ENCODE measurements around the gene CCNL1. TPM values are rescaled to one million over a fixed set of nuclear protein-coding genes. Genes with fewer than 3 reads are reported as not detected.

Gene CCNL1
- polyA plus RNA-seq, 1 donor (not counting 4 experiments of a cell fraction or from before 2014, with no cell fraction given): 136 TPM

DNA sequence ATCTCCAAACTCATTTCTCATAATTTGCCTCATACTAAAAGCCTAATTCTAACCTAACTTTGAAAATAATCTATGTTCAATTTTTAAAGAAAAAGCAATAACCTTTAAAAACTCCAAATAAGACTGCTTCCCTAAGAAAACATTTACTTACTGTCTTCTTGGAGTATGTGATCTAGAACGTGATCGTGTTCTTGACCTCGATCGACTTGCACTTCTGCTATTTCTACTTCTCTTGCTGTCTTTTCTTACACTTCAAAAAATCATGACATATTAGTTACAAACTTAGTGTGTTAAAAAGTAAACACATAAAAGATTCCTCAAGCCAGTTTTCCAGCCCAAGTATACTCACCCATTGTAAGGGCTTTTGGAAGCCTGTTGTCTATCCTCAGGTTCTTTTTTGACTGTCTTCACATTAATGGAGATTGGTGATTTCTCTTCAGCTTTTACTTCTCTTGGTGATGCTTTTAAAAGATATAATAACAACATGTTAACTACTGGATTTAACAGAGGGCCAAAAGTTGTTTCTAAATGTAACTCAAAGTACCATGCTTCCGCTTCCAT, 10.7 kb downstream of the CCNL1 start:
- H4K20me1 ChIP-seq (ENCODE audit: control insufficient read depth, extremely low read depth, insufficient read depth, low read length): peaks cover 4% of the 10 kb centered on the region
- no peak overlapping the region for H3K4me3 ChIP-seq (ENCODE audit: control insufficient read depth in 2 of 3, extremely low read depth in 1 of 3, insufficient read depth in 2 of 3, low read depth in 1 of 3, low read length in 3 of 3)
- peaks cover 5% of the 10 kb centered on the region for H3K4me1 ChIP-seq (ENCODE audit: control insufficient read depth, extremely low read depth, insufficient read depth, low read length)
- dilution Hi-C loops (cut with MboI; ENCODE audit: extremely low pct_ligation_motif_present, low sequenced_read_pairs): no loop called here
- H3K4me2 ChIP-seq (ENCODE audit: control insufficient read depth, extremely low read depth, insufficient read depth, low read depth, low read length): no peak overlapping the region
- no peaks in the 10 kb centered on the region for H3K9me3 ChIP-seq (ENCODE audit: control insufficient read depth, low read depth, low read length)
- DNase-seq (ENCODE audit: low read depth, low spot score) (no peak), FAIRE-seq (no peak)
- TF ChIP-seq, protein P1, sequence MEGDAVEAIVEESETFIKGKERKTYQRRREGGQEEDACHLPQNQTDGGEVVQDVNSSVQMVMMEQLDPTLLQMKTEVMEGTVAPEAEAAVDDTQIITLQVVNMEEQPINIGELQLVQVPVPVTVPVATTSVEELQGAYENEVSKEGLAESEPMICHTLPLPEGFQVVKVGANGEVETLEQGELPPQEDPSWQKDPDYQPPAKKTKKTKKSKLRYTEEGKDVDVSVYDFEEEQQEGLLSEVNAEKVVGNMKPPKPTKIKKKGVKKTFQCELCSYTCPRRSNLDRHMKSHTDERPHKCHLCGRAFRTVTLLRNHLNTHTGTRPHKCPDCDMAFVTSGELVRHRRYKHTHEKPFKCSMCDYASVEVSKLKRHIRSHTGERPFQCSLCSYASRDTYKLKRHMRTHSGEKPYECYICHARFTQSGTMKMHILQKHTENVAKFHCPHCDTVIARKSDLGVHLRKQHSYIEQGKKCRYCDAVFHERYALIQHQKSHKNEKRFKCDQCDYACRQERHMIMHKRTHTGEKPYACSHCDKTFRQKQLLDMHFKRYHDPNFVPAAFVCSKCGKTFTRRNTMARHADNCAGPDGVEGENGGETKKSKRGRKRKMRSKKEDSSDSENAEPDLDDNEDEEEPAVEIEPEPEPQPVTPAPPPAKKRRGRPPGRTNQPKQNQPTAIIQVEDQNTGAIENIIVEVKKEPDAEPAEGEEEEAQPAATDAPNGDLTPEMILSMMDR (optimal IDR thresholded peaks at IDR 0.05 in 1 of 3, IDR thresholded peaks at IDR 0.05 in 1 of 3, conservative IDR thresholded peaks at IDR 0.05 in 1 of 3; ENCODE audit: extremely low read depth in 1 of 3, insufficient read depth in 2 of 3, low read length in 3 of 3): no peak
- no peak for TF ChIP-seq EZH2 (IDR thresholded peaks at IDR 0.05; ENCODE audit: low read length)
- no peak overlapping the region for H3K9ac ChIP-seq (ENCODE audit: control insufficient read depth, extremely low read depth, insufficient read depth, low read length)
- H3K27ac ChIP-seq (ENCODE audit: control insufficient read depth, insufficient read depth, low read length): no peak overlapping the region
- H3K36me3 ChIP-seq (ENCODE audit: control insufficient read depth in 2 of 2, extremely low read depth in 1 of 2, insufficient read depth in 2 of 2, low read length in 2 of 2): peaks cover 26 to 55% of the 10 kb centered on the region in 2 experiments
- H3K9me1 ChIP-seq (ENCODE audit: control insufficient read depth, extremely low read depth, insufficient read depth, low read length): no peaks in the 10 kb centered on the region
- H3K27me3 ChIP-seq (ENCODE audit: control insufficient read depth, extremely low read depth, insufficient read depth, low read length): no peaks in the 10 kb centered on the region
- H3K79me2 ChIP-seq (ENCODE audit: control insufficient read depth, insufficient read depth, low read length): peaks cover 20% of the 10 kb centered on the region
- H2AFZ ChIP-seq (ENCODE audit: control insufficient read depth, low read length): no peak overlapping the region

DNA sequence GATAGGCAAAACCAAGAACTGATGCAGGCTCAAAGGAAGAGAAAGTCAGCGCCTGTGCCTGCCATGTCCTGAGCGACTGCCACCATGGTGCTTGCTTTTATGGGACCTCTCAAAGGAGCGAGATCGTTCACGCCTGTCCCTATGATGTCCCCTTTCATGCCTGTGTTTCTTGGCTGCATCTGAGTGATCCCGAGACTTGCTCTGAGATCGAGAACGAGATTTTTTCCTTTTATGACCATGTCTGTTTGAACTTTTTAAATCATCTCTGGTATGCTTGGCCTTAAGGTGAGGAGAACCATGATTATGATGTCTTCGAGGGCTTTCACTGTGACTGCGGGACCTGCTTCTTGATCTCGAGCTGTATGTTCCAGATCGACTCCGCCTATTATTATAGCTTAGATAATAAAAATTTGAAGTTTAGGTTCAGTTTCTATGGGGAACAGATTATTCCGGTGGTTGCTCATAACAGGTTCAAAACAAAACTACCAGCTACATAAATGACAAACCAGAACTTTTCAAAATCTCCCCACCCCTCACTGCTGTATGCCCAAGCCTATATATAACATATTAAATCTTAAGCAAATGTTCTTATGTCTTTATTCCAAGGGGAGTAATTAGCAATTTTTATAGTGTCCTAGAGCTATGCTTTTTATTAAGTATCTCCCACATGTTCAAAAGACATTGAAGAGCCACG, 11.6 kb downstream of the CCNL1 start:
- dilution Hi-C loops (cut with MboI; ENCODE audit: extremely low pct_ligation_motif_present, low sequenced_read_pairs): no loop called here
- DNase-seq (ENCODE audit: low read depth, low spot score) (no peak), FAIRE-seq (no peak)
- H3K9me3 ChIP-seq (ENCODE audit: control insufficient read depth, low read depth, low read length): no peaks in the 10 kb centered on the region
- TF ChIP-seq EZH2 (IDR thresholded peaks at IDR 0.05; ENCODE audit: low read length): no peak
- TF ChIP-seq, protein P1 (optimal IDR thresholded peaks at IDR 0.05 in 1 of 3, IDR thresholded peaks at IDR 0.05 in 1 of 3, conservative IDR thresholded peaks at IDR 0.05 in 1 of 3; ENCODE audit: extremely low read depth in 1 of 3, insufficient read depth in 2 of 3, low read length in 3 of 3): no peak
- peaks cover 5% of the 10 kb centered on the region for H3K4me1 ChIP-seq (ENCODE audit: control insufficient read depth, extremely low read depth, insufficient read depth, low read length)
- no peaks in the 10 kb centered on the region for H3K27me3 ChIP-seq (ENCODE audit: control insufficient read depth, extremely low read depth, insufficient read depth, low read length)
- H3K9me1 ChIP-seq (ENCODE audit: control insufficient read depth, extremely low read depth, insufficient read depth, low read length): no peaks in the 10 kb centered on the region
- H3K36me3 ChIP-seq (ENCODE audit: control insufficient read depth in 2 of 2, extremely low read depth in 1 of 2, insufficient read depth in 2 of 2, low read length in 2 of 2): peaks cover 22 to 54% of the 10 kb centered on the region in 2 experiments
- no peak overlapping the region for H3K4me2 ChIP-seq (ENCODE audit: control insufficient read depth, extremely low read depth, insufficient read depth, low read depth, low read length)
- H3K9ac ChIP-seq (ENCODE audit: control insufficient read depth, extremely low read depth, insufficient read depth, low read length): no peak overlapping the region
- no peaks in the 10 kb centered on the region for H4K20me1 ChIP-seq (ENCODE audit: control insufficient read depth, extremely low read depth, insufficient read depth, low read length)
- H2AFZ ChIP-seq (ENCODE audit: control insufficient read depth, low read length): no peak overlapping the region
- no peak overlapping the region for H3K27ac ChIP-seq (ENCODE audit: control insufficient read depth, insufficient read depth, low read length)
- H3K4me3 ChIP-seq (ENCODE audit: control insufficient read depth in 2 of 3, extremely low read depth in 1 of 3, insufficient read depth in 2 of 3, low read depth in 1 of 3, low read length in 3 of 3): no peak overlapping the region
- H3K79me2 ChIP-seq (ENCODE audit: control insufficient read depth, insufficient read depth, low read length): peaks cover 12% of the 10 kb centered on the region
